GM19455 (cell line): Measurements from ENCODE around the gene TJP2.

Source experiments
- ATAC-seq: cut with Tn5 transposase; IDR thresholded peaks from one replicate; pipeline ENCODE4 v1.9.1; 2021; ENCODE audit not compliant: unreplicated experiment

TJP2 gene

DNA sequence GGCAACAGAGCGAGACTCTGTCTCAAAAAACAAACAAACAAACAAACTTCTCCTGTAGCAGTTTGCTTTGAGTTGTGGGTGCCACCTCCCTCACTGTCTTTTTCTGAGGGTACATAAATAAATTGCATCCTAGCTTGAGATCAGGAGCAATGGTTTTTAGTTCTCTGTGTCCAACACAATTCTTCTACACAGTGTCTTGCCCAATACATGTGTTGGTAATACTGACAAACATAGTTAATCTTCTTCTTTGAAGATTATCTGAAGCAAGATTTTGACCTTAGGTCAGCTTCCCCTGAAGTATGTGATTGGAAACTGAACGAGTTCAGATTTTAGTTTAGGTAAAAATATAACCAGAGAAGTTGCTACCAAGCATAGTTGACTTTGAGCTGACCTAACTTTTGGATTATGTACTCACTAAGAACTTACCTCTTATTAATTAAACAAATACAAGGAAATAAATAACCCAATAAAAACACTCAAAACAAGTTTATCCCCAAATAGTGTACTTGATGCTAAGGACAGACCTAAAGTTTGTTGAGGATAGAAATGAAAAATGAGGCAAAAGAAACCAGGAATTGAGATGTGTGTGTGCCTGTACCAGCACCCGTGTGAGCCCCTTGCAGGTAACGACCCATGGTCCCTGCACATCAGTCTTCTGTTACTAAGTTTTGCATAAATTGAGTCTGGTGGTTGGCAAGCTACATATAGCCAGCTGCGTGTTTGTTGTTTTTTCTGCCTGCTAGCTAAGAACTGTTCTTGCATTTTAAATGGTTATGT, 16.2 kb downstream of the TJP2 start:
- ATAC-seq: peak; percentile 55

GRCh38 chr9:69190863-69191181, 16.7 kb downstream of the TJP2 start:
- no peak for ATAC-seq

DNA sequence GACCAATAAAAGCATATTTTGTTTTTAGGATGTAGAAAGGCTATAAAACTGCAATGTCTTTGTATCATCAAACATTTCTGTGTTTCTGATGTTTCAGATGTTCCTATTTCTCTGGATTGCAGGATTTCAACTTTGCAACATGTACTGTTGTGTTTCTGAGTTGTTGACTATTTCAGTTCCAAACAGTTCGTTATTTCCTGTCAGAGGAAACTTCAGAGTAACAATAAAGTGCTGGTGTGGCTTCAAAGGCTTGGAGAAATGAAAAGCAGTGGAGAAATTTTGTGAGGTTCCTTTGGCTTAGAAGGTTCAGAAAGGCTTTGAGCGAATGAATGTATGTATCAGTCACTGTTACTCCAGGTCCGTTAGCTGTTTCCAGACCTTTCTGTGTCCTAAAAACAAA, 17.2 kb downstream of the TJP2 start:
- no peak for ATAC-seq

GRCh38 chr9:69192214-69192613, 18.1 kb downstream of the TJP2 start:
- ATAC-seq: no peak

DNA sequence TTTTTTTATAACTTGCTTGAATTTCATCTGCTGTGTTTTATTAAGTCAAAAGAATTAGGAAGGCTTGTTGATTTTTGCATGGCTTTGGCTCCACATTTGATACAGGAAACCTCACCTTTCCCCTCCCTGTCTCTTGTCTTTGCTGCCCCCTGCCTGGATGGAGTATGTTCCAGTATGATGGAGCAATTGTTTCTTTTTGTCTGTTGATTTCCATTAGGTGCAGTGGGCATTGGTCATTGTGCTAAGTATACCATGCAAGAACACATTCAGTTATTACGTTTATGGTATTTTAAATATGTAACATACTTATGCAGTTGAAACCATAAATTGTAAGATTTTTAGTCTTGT, 19.6 kb downstream of the TJP2 start:
- no peak for ATAC-seq

DNA sequence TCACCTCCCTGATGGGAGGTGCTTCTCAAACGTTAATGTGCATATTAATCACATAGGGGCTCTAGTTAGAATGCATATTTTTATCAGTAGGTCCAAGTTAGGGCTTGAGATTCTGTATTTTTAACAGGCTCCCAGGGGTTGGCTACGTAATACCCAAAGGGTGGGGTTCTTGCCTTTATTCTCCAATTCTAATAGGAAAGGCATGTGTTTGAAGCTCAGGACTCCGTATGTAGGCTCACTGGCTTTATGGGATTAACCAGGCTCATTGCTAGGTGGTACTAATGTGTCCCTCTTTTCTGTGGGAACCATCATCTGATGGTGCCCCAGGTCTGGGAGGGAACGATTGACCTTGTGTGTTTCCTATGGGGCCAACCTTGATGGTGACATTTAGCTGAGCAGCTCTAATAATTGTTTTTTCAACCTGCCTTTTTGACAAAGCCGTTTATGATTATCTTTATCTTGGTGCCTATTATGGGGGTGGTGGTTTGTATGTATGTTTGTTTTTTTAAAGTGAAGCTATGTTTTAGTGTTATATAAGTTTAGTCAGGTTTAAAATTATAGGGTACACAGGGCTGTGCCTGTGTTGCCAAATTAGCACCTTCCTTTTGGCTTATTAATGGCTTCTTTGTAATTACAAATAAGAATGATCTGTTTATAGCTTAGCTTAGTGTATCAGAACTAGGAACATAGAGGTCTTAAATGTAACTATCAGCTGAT, 20.8 kb downstream of the TJP2 start:
- no peak for ATAC-seq

GRCh38 chr9:69195668-69196067, 21.6 kb downstream of the TJP2 start:
- ATAC-seq: no peak

GRCh38 chr9:69197687-69198086, 23.6 kb downstream of the TJP2 start:
- no peak for ATAC-seq

DNA sequence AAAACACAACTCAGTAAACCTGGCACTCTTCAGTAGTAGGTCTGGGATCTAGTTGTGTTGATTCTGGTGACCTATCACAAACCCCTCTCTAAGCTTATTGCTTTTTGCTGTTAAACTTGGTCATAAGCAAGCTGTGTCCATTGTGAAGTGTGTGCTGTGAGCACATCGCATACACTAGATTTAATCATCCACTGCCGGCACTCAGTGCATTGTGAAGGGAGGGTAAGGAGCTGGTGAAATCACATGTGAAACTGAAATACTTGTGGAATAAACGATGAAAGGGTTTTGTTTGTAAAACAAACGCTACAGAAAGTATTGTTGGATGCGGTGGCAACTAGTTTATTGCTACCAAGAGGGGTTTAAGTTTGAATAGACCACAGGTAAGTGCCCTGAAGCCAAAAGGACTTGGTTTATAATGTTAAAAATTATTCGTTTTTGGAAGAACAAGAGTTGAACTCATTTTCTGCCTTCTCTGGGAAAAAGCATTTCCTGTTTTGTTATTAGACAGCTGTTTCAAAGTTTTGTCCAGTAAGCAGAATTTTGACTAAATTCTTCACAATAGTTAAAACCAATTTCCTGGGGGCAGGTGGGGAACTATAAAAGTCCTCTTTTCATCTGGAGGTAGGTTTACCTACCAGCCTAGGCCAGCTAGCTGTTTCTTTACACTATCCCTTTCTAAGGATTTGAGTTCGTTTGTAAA, 24.6 kb downstream of the TJP2 start:
- ATAC-seq: no peak

DNA sequence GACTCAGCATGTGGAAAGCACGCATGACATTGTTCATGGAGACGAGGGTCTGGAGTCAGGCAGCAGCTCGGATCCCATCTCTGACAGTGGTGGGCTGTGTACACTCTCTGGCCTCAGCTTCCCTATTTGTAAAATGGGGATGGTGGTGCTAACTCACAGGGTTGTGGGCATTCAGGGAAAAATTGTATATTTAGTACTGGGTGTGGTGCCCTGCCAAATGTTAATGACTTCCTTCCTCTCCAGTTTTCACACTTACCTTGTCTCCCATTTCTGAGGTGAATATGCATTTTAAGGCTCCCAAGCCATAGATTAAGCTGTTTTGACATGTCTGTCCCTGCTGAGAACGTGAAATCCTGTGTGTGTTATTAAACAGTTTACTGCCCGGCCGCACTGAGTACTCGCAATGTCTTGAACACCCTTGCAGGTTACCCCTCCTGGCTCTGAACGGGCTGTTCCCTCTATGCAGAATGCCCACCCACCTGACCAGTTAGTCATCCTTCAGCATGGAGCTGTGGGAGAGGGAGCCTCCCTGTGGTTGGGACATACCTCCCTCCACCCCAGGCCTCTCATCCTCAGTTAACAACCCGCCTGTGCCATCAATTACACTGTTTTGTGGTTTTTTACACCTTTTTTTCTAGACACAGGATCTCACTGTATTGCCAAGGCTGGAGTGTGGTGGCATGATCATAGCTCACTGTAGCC, 25.8 kb downstream of the TJP2 start:
- no peak for ATAC-seq

DNA sequence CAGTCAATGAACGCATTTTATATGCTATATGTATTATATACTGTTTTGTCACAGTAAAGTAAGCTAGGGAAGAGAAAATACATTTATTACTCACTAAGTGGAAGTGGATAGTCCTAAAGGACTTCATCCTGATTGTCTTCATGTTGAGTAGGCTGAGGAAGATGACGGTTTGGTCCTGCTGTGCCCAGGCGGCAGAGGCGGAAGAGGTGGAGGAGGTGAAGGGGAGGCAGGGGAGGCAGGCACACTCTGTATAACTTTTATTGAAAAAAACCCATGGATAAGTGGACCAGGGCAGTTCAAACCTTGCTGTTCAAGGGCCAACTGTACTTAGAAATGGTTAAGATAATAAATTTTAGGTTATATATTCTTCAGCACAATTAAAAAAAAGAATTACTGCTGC, 28.5 kb downstream of the TJP2 start:
- ATAC-seq: no peak

DNA sequence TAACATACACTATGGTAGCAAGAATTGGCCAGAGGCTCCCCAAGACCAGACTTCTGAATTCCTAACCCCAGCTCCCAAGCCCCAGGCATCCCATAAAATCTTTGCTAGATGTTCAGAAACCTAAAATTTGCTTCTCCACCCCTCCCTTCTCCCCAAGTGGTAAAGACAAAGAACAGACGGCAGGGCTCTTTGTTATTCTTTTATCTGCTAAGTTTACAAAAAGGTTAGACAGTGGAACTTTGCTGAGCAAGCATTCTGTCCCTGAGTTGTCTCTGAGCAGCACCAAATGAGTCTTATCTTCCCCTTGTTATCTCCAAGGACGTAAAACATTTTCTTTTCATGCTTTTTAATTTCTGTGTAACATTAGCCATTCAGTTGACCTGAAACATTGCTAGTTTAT, 30.2 kb downstream of the TJP2 start:
- no peak for ATAC-seq

DNA sequence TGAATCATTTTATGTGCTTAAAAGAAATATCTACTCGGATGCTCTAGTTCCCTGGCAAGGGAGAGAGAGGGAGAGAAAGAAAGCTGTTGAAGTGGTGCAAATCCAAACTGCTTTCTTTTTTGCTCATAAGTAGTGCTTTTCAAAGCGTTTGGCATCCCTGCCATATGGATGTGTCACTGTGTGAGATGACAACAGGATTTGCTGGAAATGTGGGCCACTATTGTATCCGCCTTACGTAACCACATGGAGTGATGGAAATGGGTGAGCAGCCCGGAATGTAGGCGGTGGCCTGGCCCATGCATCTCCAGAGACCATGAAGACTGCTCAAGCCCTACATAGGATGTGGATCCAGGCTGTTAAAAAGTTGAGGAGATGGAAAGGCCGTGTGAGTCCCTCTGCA, 30.8 kb downstream of the TJP2 start:
- no peak for ATAC-seq

DNA sequence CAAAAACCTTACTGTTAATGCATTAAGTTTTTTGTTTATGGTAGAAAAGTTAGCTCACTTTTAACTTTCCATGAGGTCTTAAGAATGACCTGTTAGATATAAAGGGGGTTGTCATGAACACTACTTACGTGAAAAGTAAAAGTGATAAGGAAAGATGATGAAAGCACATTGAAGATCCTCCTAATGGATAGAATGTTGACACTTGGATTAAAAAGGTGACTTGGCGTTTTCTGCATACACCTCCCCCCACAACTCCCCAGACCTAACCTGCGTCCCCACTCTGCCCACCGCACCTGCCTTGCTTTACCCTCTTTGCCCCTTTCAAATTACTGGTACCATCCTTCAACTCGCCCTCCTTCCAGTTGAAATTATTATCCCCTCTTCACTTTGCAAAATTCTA, 32.0 kb downstream of the TJP2 start:
- no peak for ATAC-seq

- ATAC-seq: no peak
Measured at GRCh38 chr9:69207503-69207902, 33.4 kb downstream of the TJP2 start.

DNA sequence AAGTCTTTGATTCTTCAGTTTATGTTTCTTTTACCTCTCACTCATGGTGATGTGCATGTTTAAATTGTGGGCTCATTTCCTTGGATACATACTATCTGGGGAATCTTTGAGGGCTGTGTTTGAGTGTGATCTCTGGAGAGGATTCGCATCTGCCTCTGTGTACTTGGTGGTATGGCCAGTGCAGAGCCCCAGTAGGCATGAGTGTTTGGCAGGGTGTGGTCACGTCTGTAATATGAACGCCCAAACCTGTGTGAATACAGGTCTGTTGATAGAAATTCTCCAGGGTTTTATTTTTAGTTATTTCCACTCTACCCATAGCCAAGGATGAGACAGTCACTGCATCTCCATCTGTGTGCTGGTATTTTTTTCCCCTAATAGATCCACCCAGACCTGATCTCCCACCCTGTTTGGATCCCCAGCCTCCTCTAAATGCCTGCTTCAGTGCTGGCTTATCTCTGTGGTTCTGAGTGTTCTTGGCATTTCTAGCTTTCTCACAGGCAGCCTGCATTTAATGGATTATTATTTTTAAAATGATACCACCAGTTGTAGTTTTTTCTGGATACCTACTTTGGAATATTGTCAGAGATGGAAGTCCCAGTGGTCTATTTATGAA, 37.5 kb downstream of the TJP2 start:
- ATAC-seq: no peak

DNA sequence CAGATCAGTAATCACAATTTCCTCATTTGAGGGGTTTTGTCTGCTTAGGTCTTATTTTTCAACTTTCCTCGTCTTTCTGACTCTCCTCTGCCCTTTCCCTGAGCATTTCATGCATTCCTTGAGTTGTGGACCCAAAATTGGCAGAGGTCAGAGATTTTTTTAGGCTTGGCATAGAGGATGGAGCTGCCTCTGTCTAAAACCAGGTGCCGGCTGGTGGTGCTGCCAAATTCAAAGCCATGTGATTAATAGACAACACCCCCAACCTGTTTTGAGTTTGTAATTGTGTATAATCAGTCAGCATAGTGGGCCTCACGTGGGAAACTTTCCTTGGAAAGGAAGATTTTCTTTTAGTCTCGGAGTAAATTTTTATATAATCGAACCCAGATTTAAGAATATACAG, 39.6 kb downstream of the TJP2 start:
- no peak for ATAC-seq

GRCh38 chr9:69214939-69215338, 40.9 kb downstream of the TJP2 start:
- no peak for ATAC-seq

- no peak for ATAC-seq
Measured at GRCh38 chr9:69215774-69216485, 41.9 kb downstream of the TJP2 start.

GRCh38 chr9:69218166-69218565, 44.1 kb downstream of the TJP2 start:
- ATAC-seq: no peak

DNA sequence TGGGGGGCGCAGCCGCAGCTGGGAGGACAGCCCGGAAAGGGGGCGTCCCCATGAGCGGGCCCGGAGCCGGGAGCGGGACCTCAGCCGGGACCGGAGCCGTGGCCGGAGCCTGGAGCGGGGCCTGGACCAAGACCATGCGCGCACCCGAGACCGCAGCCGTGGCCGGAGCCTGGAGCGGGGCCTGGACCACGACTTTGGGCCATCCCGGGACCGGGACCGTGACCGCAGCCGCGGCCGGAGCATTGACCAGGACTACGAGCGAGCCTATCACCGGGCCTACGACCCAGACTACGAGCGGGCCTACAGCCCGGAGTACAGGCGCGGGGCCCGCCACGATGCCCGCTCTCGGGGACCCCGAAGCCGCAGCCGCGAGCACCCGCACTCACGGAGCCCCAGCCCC, 47.0 kb downstream of the TJP2 start:
- no peak for ATAC-seq
